GM23338 (cell line): ENCODE data around the gene TTLL5. TPM values are rescaled to one million over a fixed set of nuclear protein-coding genes. Genes with fewer than 3 reads are reported as not detected.

ENCODE experiments used
- ATAC-seq: fragments of 200-7000 bp; cut with Tn5 transposase; 3 replicates; pipeline ENCODE4 v1.9.1; 2020
- DNase-seq: peaks from one replicate; pipeline ENCODE4 v3.0.0-alpha.2; 2015; ENCODE audit warnings: low spot score
- H2AFZ ChIP-seq: fragments of 200-600 bp; sonication (generic); 2 replicates; pipeline ENCODE4 v1.8.0; 2016; ENCODE audit warnings: antibody characterized with exemption, mild to moderate bottlenecking, moderate library complexity
- H3F3A ChIP-seq: fragments of 200-600 bp; sonication (generic); replicated peaks from 2 replicates; pipeline ENCODE4 v1.8.0; 2017; ENCODE audit warnings: antibody characterized with exemption, mixed run types, low read depth
- H3K27ac ChIP-seq: fragments of 200-600 bp; sonication (generic); 2 replicates; pipeline ENCODE4 v1.6.1; 2016; ENCODE audit warnings: low read depth
- H3K27me3 ChIP-seq: fragments of 200-600 bp; sonication (generic); 2 replicates; pipeline ENCODE4 v1.8.0; 2016; ENCODE audit warnings: mild to moderate bottlenecking, mixed run types, moderate library complexity; ENCODE audit not compliant: insufficient read depth
- H3K36me3 ChIP-seq: fragments of 200-600 bp; sonication (generic); 2 replicates; pipeline ENCODE4 v1.8.0; 2016; ENCODE audit warnings: mild to moderate bottlenecking; ENCODE audit not compliant: insufficient read depth
- H3K4me1 ChIP-seq: fragments of 200-600 bp; sonication (generic); 2 replicates; pipeline ENCODE4 v1.8.0; 2016; ENCODE audit warnings: mild to moderate bottlenecking, moderate library complexity; ENCODE audit not compliant: insufficient read depth
- H3K4me2 ChIP-seq: fragments of 200-600 bp; sonication (generic); 2 replicates; pipeline ENCODE4 v1.7.1; 2017; ENCODE audit warnings: mixed run types
- H3K4me3 ChIP-seq: fragments of 200-600 bp; sonication (generic); 2 replicates; pipeline ENCODE4 v1.6.1; 2016; ENCODE audit warnings: mixed run types
- H3K79me2 ChIP-seq: fragments of 200-600 bp; sonication (generic); replicated peaks from 2 replicates; pipeline ENCODE4 v1.8.0; 2017; ENCODE audit warnings: mild to moderate bottlenecking; ENCODE audit not compliant: insufficient read depth
- H3K9me2 ChIP-seq: fragments of 200-600 bp; sonication (generic); 2 replicates; pipeline ENCODE4 v1.8.0; 2017; ENCODE audit not compliant: insufficient read depth
- H4K20me1 ChIP-seq: fragments of 200-600 bp; sonication (generic); replicated peaks from 2 replicates; pipeline ENCODE4 v1.8.0; 2017; ENCODE audit warnings: mild to moderate bottlenecking; ENCODE audit not compliant: insufficient read depth
- H3K27ac Mint-ChIP-seq: 2 replicates; pipeline ENCODE4 v1.8.0; 2020; ENCODE audit warnings: inconsistent platforms, mild to moderate bottlenecking, moderate library complexity, mixed read lengths
- H3K27me3 Mint-ChIP-seq: 3 replicates; pipeline ENCODE4 v1.8.0; 2022; ENCODE audit warnings: low read depth, mild to moderate bottlenecking, moderate library complexity, mixed read lengths, inconsistent platforms; ENCODE audit not compliant: insufficient read depth, poor library complexity
- H3K36me3 Mint-ChIP-seq: 3 replicates; pipeline ENCODE4 v1.8.0; 2021; ENCODE audit warnings: low read depth, mild to moderate bottlenecking, inconsistent platforms, moderate library complexity, mixed read lengths
- H3K4me1 Mint-ChIP-seq: 3 replicates; pipeline ENCODE4 v1.8.0; 2020; ENCODE audit warnings: mild to moderate bottlenecking, inconsistent platforms, mixed read lengths
- H3K4me3 Mint-ChIP-seq: 3 replicates; pipeline ENCODE4 v1.8.0; 2021; ENCODE audit warnings: moderate library complexity, mild to moderate bottlenecking, inconsistent platforms, mixed read lengths
- H3K9me3 Mint-ChIP-seq: 3 replicates; pipeline ENCODE4 v1.8.0; 2020; ENCODE audit warnings: moderate library complexity, mild to moderate bottlenecking, inconsistent platforms, mixed read lengths
- CREB1 ChIP-seq: fragments of 250-450 bp; sonication (Bioruptor Pico); IDR thresholded peaks from 2 replicates; pipeline ENCODE4 v1.5.0; 2020; ENCODE audit warnings: low read depth, mild to moderate bottlenecking, moderate library complexity
- EZH2 ChIP-seq: fragments of 200-600 bp; sonication (generic); IDR thresholded peaks from one replicate; pipeline ENCODE4 v1.8.0; 2017; ENCODE audit warnings: antibody characterized with exemption, mild to moderate bottlenecking, low read depth; ENCODE audit not compliant: unreplicated experiment
- EZH2phosphoT487 ChIP-seq: fragments of 200-600 bp; sonication (generic); IDR thresholded peaks from one replicate; pipeline ENCODE4 v1.8.1; 2018; ENCODE audit warnings: antibody characterized with exemption; ENCODE audit not compliant: unreplicated experiment
- JUNB ChIP-seq: IDR thresholded peaks from one replicate; pipeline ENCODE4 v1.6.1; 2016; ENCODE audit warnings: antibody characterized with exemption; ENCODE audit not compliant: unreplicated experiment
- POLR2AphosphoS5 ChIP-seq: IDR thresholded peaks from 2 replicates; pipeline ENCODE4 v1.6.1; 2016; ENCODE audit warnings: antibody characterized with exemption, low read depth
- STAT1 ChIP-seq: IDR thresholded peaks from one replicate; pipeline ENCODE4 v1.6.1; 2016; ENCODE audit warnings: antibody characterized with exemption; ENCODE audit not compliant: unreplicated experiment
- ZNF114 ChIP-seq: fragments of 250-450 bp; sonication (Bioruptor Pico); IDR thresholded peaks from 2 replicates; pipeline ENCODE4 v1.5.0; 2020; ENCODE audit warnings: mild to moderate bottlenecking, moderate library complexity
- ZNF331 ChIP-seq: fragments of 250-450 bp; sonication (Bioruptor Pico); IDR thresholded peaks from 2 replicates; pipeline ENCODE4 v1.5.0; 2020; ENCODE audit warnings: low read depth, mild to moderate bottlenecking, moderate library complexity
- polyA plus RNA-seq: library from polyadenylated mRNA; unstranded; fragments of >200 nt; fragmentation: Nextera tagmentation; extraction: Ambion mirVana; gene quantifications from 2 replicates; pipeline ENCODE4 v1.2.1, GENCODE V29; 2016
- total RNA-seq: library from RNA; depleted of rRNA; stranded (reverse); fragments of >200 nt; shearing (Covaris generic); gene quantifications from 2 replicates; pipeline ENCODE4 v1.2.3, GENCODE V29; 2014
- TF ChIP-seq, protein P1 (sequence below): IDR thresholded peaks from 2 replicates; pipeline ENCODE4 v1.6.1; 2016; ENCODE audit warnings: antibody characterized with exemption
- TF ChIP-seq, protein P2 (sequence below), 2 experiments: fragments of 200-600 bp in 1 of 2; sonication (generic) in 1 of 2; conservative IDR thresholded peaks; 2 replicates each; pipeline versions ENCODE4 v1.5.1 to v1.6.1; 2016 to 2017; ENCODE audit warnings: antibody characterized with exemption in 2 of 2, low read depth in 2 of 2, mild to moderate bottlenecking in 2 of 2, moderate library complexity in 1 of 2
- TF ChIP-seq, protein P3 (sequence below): IDR thresholded peaks from one replicate; pipeline ENCODE4 v1.6.1; 2018; ENCODE audit warnings: antibody characterized with exemption; ENCODE audit not compliant: unreplicated experiment

Gene TTLL5
- total and polyA plus RNA-seq, 2 experiments from 2014 or later: 33.5 to 35.4 TPM

DNA sequence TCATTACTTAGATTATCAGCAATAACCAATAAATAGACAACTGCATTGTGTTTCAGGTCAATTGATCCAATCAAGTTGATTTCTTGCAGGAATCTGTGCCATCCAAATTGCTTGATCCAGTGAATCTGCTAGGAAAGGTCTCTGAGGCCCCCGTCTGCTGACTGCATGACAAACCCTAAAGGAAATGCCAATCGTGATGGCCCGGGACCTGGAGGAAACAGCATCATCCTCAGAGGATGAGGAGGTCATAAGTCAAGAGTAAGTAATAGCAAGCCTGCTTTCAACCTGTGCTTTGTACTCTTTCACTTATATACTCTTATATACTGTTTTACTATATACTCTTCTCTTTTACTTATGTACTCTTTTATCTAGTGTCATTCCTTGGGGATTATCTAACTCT, 1.9 kb downstream of the TTLL5 start (continued):
- TF ChIP-seq, protein P1, sequence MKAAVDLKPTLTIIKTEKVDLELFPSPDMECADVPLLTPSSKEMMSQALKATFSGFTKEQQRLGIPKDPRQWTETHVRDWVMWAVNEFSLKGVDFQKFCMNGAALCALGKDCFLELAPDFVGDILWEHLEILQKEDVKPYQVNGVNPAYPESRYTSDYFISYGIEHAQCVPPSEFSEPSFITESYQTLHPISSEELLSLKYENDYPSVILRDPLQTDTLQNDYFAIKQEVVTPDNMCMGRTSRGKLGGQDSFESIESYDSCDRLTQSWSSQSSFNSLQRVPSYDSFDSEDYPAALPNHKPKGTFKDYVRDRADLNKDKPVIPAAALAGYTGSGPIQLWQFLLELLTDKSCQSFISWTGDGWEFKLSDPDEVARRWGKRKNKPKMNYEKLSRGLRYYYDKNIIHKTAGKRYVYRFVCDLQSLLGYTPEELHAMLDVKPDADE: no peak
- TF ChIP-seq EZH2 (no peak), STAT1 (no peak), JUNB (no peak), ZNF331 (CRISPR knock-in tag) (no peak)

DNA sequence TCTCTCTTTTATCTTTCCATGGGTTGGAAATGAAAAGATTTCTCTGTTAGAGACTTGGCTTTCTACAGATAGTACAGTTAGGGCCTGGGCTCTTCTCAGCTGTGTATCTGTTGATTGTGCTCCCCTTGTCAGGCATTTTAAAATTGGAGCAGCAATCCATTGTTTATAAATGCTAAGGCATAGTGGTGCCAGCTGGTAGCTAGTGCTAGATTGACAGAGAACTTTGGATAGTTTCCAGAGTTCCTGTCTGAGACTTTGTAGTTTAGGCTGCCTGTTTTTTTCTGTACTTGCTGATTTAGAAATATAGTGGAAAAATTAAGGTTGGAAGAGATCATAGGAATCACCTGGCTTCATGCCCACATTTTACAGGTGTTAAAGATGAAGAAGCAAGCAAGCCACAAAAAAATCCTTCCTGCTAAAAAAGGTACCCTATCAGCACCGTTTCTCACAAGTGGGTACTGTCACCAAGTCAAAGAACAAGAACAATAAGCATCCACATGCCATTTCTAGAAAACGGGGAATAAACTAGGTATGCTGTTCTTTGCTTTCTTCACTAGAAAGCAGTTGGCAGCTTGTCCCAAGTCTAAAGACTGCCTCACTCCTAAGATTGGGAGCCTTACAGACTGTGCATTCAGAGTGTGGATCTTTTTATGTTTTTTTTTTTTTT, 6.2 kb downstream of the TTLL5 start:
- no peak overlapping the region for H3K4me3 Mint-ChIP-seq
- H3K27ac Mint-ChIP-seq: no peak overlapping the region
- ATAC-seq (no peak), DNase-seq (no peak)
- no peak overlapping the region for H3K27ac ChIP-seq
- no peak overlapping the region for H3K4me3 ChIP-seq
- H3K9me3 Mint-ChIP-seq: no peaks in the 10 kb centered on the region
- no peaks in the 10 kb centered on the region for H3K27me3 ChIP-seq
- TF ChIP-seq EZH2phosphoT487: no peak
- TF ChIP-seq CREB1 (CRISPR knock-in tag): no peak
- TF ChIP-seq ZNF114 (CRISPR knock-in tag): no peak
- no peak for TF ChIP-seq ZNF331 (CRISPR knock-in tag)
- TF ChIP-seq, protein P2, sequence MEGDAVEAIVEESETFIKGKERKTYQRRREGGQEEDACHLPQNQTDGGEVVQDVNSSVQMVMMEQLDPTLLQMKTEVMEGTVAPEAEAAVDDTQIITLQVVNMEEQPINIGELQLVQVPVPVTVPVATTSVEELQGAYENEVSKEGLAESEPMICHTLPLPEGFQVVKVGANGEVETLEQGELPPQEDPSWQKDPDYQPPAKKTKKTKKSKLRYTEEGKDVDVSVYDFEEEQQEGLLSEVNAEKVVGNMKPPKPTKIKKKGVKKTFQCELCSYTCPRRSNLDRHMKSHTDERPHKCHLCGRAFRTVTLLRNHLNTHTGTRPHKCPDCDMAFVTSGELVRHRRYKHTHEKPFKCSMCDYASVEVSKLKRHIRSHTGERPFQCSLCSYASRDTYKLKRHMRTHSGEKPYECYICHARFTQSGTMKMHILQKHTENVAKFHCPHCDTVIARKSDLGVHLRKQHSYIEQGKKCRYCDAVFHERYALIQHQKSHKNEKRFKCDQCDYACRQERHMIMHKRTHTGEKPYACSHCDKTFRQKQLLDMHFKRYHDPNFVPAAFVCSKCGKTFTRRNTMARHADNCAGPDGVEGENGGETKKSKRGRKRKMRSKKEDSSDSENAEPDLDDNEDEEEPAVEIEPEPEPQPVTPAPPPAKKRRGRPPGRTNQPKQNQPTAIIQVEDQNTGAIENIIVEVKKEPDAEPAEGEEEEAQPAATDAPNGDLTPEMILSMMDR (conservative IDR thresholded peaks at IDR 0.05; ENCODE audit: low read depth in 2 of 2): no peak
- no peak for TF ChIP-seq POLR2AphosphoS5
- TF ChIP-seq, protein P1: no peak
- TF ChIP-seq, protein P3, sequence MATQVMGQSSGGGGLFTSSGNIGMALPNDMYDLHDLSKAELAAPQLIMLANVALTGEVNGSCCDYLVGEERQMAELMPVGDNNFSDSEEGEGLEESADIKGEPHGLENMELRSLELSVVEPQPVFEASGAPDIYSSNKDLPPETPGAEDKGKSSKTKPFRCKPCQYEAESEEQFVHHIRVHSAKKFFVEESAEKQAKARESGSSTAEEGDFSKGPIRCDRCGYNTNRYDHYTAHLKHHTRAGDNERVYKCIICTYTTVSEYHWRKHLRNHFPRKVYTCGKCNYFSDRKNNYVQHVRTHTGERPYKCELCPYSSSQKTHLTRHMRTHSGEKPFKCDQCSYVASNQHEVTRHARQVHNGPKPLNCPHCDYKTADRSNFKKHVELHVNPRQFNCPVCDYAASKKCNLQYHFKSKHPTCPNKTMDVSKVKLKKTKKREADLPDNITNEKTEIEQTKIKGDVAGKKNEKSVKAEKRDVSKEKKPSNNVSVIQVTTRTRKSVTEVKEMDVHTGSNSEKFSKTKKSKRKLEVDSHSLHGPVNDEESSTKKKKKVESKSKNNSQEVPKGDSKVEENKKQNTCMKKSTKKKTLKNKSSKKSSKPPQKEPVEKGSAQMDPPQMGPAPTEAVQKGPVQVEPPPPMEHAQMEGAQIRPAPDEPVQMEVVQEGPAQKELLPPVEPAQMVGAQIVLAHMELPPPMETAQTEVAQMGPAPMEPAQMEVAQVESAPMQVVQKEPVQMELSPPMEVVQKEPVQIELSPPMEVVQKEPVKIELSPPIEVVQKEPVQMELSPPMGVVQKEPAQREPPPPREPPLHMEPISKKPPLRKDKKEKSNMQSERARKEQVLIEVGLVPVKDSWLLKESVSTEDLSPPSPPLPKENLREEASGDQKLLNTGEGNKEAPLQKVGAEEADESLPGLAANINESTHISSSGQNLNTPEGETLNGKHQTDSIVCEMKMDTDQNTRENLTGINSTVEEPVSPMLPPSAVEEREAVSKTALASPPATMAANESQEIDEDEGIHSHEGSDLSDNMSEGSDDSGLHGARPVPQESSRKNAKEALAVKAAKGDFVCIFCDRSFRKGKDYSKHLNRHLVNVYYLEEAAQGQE: no peak
- H3F3A ChIP-seq: no peaks in the 10 kb centered on the region
- H3K4me2 ChIP-seq: no peak overlapping the region
- H3K9me2 ChIP-seq: no peaks in the 10 kb centered on the region
- H3K4me1 Mint-ChIP-seq: peaks cover 2% of the 10 kb centered on the region; the same call in 2 of the 3 replicates
- H3K36me3 Mint-ChIP-seq: peaks cover 40% of the 10 kb centered on the region
- 0 out of 2 replicates have a peak, but pooled peaks cover 6% of the 10 kb centered on the region for H3K4me1 ChIP-seq
- peaks cover 59% of the 10 kb centered on the region for H3K79me2 ChIP-seq
- H3K36me3 ChIP-seq: peaks cover 32% of the 10 kb centered on the region
- H3K27me3 Mint-ChIP-seq: peaks cover under 1% of the 10 kb centered on the region
- no peak overlapping the region for H2AFZ ChIP-seq
- H4K20me1 ChIP-seq: peaks cover 14% of the 10 kb centered on the region
